Ramos (cell line): Measurements from ENCODE around the gene CFAP77.

ENCODE experiments used
- in situ Hi-C: fragments of 300-500 bp; cut with MboI; formaldehyde crosslinking; loops from one replicate; pipeline ENCODE4 v1.14.3; 2022; ENCODE audit warnings: low sequenced_read_pairs; ENCODE audit not compliant: unreplicated experiment

CFAP77 gene

GRCh38 chr9:132586830-132587591 lies 177.0 kb downstream of the CFAP77 start:
- in situ Hi-C loops: no loop called here

GRCh38 chr9:132587592-132587955 lies 177.6 kb downstream of the CFAP77 start:
- in situ Hi-C loops: no loop called here

GRCh38 chr9:132588098-132588497 lies 178.1 kb downstream of the CFAP77 start:
- in situ Hi-C loops: no loop called here

GRCh38 chr9:132588501-132589147 lies 178.6 kb downstream of the CFAP77 start:
- in situ Hi-C loops: no loop called here

GRCh38 chr9:132589148-132590036 lies 179.4 kb downstream of the CFAP77 start:
- in situ Hi-C loops: no loop called here

GRCh38 chr9:132590037-132590317 lies 180.0 kb downstream of the CFAP77 start:
- in situ Hi-C loops: no loop called here

- in situ Hi-C loops: no loop called here
These were observed 180.5 kb downstream of the CFAP77 start for GRCh38 chr9:132590318-132591182.

- in situ Hi-C loops: no loop called here
These were observed 181.2 kb downstream of the CFAP77 start for GRCh38 chr9:132591244-132591643.

GRCh38 chr9:132591751-132592314 lies 181.8 kb downstream of the CFAP77 start:
- in situ Hi-C loops: no loop called here

- in situ Hi-C loops: no loop called here
These were observed 182.4 kb downstream of the CFAP77 start for GRCh38 chr9:132592451-132592850.

- in situ Hi-C loops: no loop called here
These were observed 184.4 kb downstream of the CFAP77 start for GRCh38 chr9:132594412-132594811.

- in situ Hi-C loops: no loop called here
These were observed 185.3 kb downstream of the CFAP77 start for GRCh38 chr9:132595319-132595718.

- in situ Hi-C loops: no loop called here
These were observed 186.2 kb downstream of the CFAP77 start for GRCh38 chr9:132596200-132596599.

- in situ Hi-C loops: no loop called here
These were observed 187.2 kb downstream of the CFAP77 start for GRCh38 chr9:132597073-132597775.

GRCh38 chr9:132600326-132600984 lies 190.4 kb downstream of the CFAP77 start:
- in situ Hi-C loops: no loop called here

- in situ Hi-C loops: no loop called here
These were observed 192.2 kb downstream of the CFAP77 start for GRCh38 chr9:132602207-132602606.

GRCh38 chr9:132605387-132605786 lies 195.4 kb downstream of the CFAP77 start:
- in situ Hi-C loops: no loop called here

- in situ Hi-C loops: no loop called here
These were observed 196.1 kb downstream of the CFAP77 start for GRCh38 chr9:132606066-132606465.

- in situ Hi-C loops: no loop called here
These were observed 199.2 kb downstream of the CFAP77 start for GRCh38 chr9:132609184-132609583.
